HepG2 (cell line): ENCODE measurements around the gene TSGA10. TPM values are rescaled to one million over a fixed set of nuclear protein-coding genes. Genes with fewer than 3 reads are reported as not detected.
A peak's percentile ranks its signal among the peaks of the same experiment; 100 is the strongest.

Experiments
- ATF4 ChIP-seq, 2 experiments: fragments of 450-650 bp in 1 of 2; sonication (generic) in 1 of 2; formaldehyde crosslinking; IDR thresholded peaks; 2 replicates each; pipeline versions ENCODE4 v1.5.0 to v1.8.0; 2020 to 2022; ENCODE audit warnings: mild to moderate bottlenecking in 1 of 2, missing genetic modification reagents in 1 of 2
- CSRNP1 ChIP-seq: sonication (generic); formaldehyde crosslinking; IDR thresholded peaks from 2 replicates; pipeline ENCODE4 v1.8.1; 2023; ENCODE audit warnings: mild to moderate bottlenecking, missing genetic modification reagents
- DPF2 ChIP-seq: sonication (generic); formaldehyde crosslinking; IDR thresholded peaks from 2 replicates; pipeline ENCODE4 v1.4.0; 2020; ENCODE audit warnings: mild to moderate bottlenecking, low read depth, missing genetic modification reagents, borderline replicate concordance
- FOSL2 ChIP-seq: sonication (generic); formaldehyde crosslinking; IDR thresholded peaks from 2 replicates; pipeline ENCODE4 v1.4.0; 2020; ENCODE audit warnings: missing genetic modification reagents
- GABPB1 ChIP-seq: IDR thresholded peaks from 2 replicates; pipeline ENCODE4 v1.6.1; 2016; ENCODE audit warnings: mild to moderate bottlenecking, missing genetic modification reagents, moderate library complexity, missing compliant biosample characterization
- GATAD2A ChIP-seq: IDR thresholded peaks from 2 replicates; pipeline ENCODE4 v1.6.1; 2016
- GTF3A ChIP-seq: sonication (generic); formaldehyde crosslinking; conservative IDR thresholded peaks from 2 replicates; pipeline ENCODE4 v1.4.0; 2020; ENCODE audit warnings: mild to moderate bottlenecking, missing genetic modification reagents
- KLF9 ChIP-seq: IDR thresholded peaks from 2 replicates; pipeline ENCODE4 v1.6.1; 2016; ENCODE audit warnings: low read depth
- NCOA2 ChIP-seq: sonication (generic); formaldehyde crosslinking; IDR thresholded peaks from 2 replicates; pipeline ENCODE4 v1.8.0; 2022; ENCODE audit warnings: inconsistent platforms
- NFE2 ChIP-seq: sonication (generic); formaldehyde crosslinking; IDR thresholded peaks from 2 replicates; pipeline ENCODE4 v1.4.0; 2020; ENCODE audit warnings: missing genetic modification reagents
- NFE2L2 ChIP-seq: fragments of 150-350 bp; IDR thresholded peaks from 2 replicates; pipeline ENCODE4 v1.6.1; 2014; ENCODE audit warnings: low read length
- PHF8 ChIP-seq: sonication (generic); formaldehyde crosslinking; IDR thresholded peaks from 2 replicates; pipeline ENCODE4 v1.5.0; 2020; ENCODE audit warnings: missing genetic modification reagents
- TAF1 ChIP-seq: sonication (generic); formaldehyde crosslinking; IDR thresholded peaks from 2 replicates; pipeline ENCODE4 v1.4.0; 2020; ENCODE audit warnings: missing genetic modification reagents
- TRIM24 ChIP-seq: sonication (generic); formaldehyde crosslinking; IDR thresholded peaks from 2 replicates; pipeline ENCODE4 v1.8.0; 2022; ENCODE audit warnings: mild to moderate bottlenecking, missing genetic modification reagents
- ZFP62 ChIP-seq: sonication (generic); formaldehyde crosslinking; IDR thresholded peaks from 2 replicates; pipeline ENCODE4 v1.4.0; 2020; ENCODE audit warnings: missing genetic modification reagents
- ZMYM2 ChIP-seq: sonication (generic); formaldehyde crosslinking; IDR thresholded peaks from 2 replicates; pipeline ENCODE4 v1.8.0; 2022; ENCODE audit warnings: mild to moderate bottlenecking, missing genetic modification reagents
- ZNF136 ChIP-seq: sonication (generic); formaldehyde crosslinking; IDR thresholded peaks from 2 replicates; pipeline ENCODE4 v1.8.1; 2022; ENCODE audit warnings: low read depth, mild to moderate bottlenecking, moderate library complexity, missing genetic modification reagents
- ZNF234 ChIP-seq: sonication (generic); formaldehyde crosslinking; conservative IDR thresholded peaks from 2 replicates; pipeline ENCODE4 v1.5.1; 2020; ENCODE audit warnings: mild to moderate bottlenecking, missing genetic modification reagents
- ZNF44 ChIP-seq: sonication (generic); formaldehyde crosslinking; IDR thresholded peaks from 2 replicates; pipeline ENCODE4 v1.5.1; 2020; ENCODE audit warnings: mild to moderate bottlenecking, missing genetic modification reagents
- ZNF460 ChIP-seq: sonication (generic); formaldehyde crosslinking; IDR thresholded peaks from 2 replicates; pipeline ENCODE4 v1.5.1; 2020; ENCODE audit warnings: missing genetic modification reagents, mild to moderate bottlenecking, borderline replicate concordance
- ZNF468 ChIP-seq: sonication (generic); formaldehyde crosslinking; IDR thresholded peaks from 2 replicates; pipeline ENCODE4 v1.8.0; 2022; ENCODE audit warnings: mild to moderate bottlenecking, moderate library complexity, missing genetic modification reagents
- ZNF513 ChIP-seq: sonication (generic); formaldehyde crosslinking; conservative IDR thresholded peaks from 2 replicates; pipeline ENCODE4 v1.5.0; 2020; ENCODE audit warnings: missing genetic modification reagents
- ZNF530 ChIP-seq: sonication (generic); formaldehyde crosslinking; IDR thresholded peaks from 2 replicates; pipeline ENCODE4 v1.5.0; 2020; ENCODE audit warnings: low read depth, mild to moderate bottlenecking, missing genetic modification reagents
- ZNF558 ChIP-seq: sonication (generic); formaldehyde crosslinking; IDR thresholded peaks from 2 replicates; pipeline ENCODE4 v1.9.0; 2022; ENCODE audit warnings: mild to moderate bottlenecking, missing genetic modification reagents, borderline replicate concordance
- ZNF790 ChIP-seq: sonication (generic); formaldehyde crosslinking; IDR thresholded peaks from 2 replicates; pipeline ENCODE4 v1.8.0; 2022; ENCODE audit warnings: missing genetic modification reagents, mild to moderate bottlenecking, borderline replicate concordance
- ZSCAN20 ChIP-seq: sonication (generic); formaldehyde crosslinking; IDR thresholded peaks from 2 replicates; pipeline ENCODE4 v1.4.0; 2020; ENCODE audit warnings: missing genetic modification reagents, mild to moderate bottlenecking, borderline replicate concordance
- polyA plus RNA-seq, 8 experiments: library from polyadenylated mRNA; depleted of rRNA in 3 of 8; stranded (reverse) in 7 of 8; unstranded in 1 of 8; fragments of >200 nt; fragmentation: Illumina TruSeq in 4 of 8; extraction: Trizol in 4 of 8; gene quantifications; 2 replicates each; pipeline versions ENCODE4 v1.2.1 to v1.2.3, GENCODE V29; 2011 to 2016; ENCODE audit warnings: low read depth in 4 of 8, missing spikeins in 1 of 8, mixed read lengths in 1 of 8; ENCODE audit not compliant: insufficient read depth in 1 of 8
- total RNA-seq, 5 experiments: library from RNA; depleted of rRNA; stranded (reverse); fragments of >200 nt; fragmentation: Illumina TruSeq; extraction: Trizol; gene quantifications; 2 replicates each; pipeline ENCODE4 v1.2.3, GENCODE V29; 2016; ENCODE audit warnings: low read depth in 1 of 5
- TF ChIP-seq, protein P1 (sequence below): sonication (generic); formaldehyde crosslinking; IDR thresholded peaks from 2 replicates; pipeline ENCODE4 v1.4.0; 2020; ENCODE audit warnings: mild to moderate bottlenecking, missing genetic modification reagents

Gene TSGA10
- total and polyA plus RNA-seq, 2 of the 13 experiments (the other 11 are each of a cell fraction or from before 2014, with no cell fraction given) = 4.7 to 13.1 TPM

- TF ChIP-seq CSRNP1 (CRISPR knock-in tag) = peak; percentile 80
- no peak for TF ChIP-seq TRIM24
- peak; percentile 94; the same call in 1 of the 2 replicates for TF ChIP-seq ZNF558 (CRISPR knock-in tag)
- peak; percentile 100 for TF ChIP-seq ZNF44 (CRISPR knock-in tag)
- TF ChIP-seq ZNF468 (CRISPR knock-in tag) = 0 out of 2 replicates have a peak, but pooled peaks have one; percentile 49
- peak; percentile 74; the same call in 1 of the 2 replicates for TF ChIP-seq ZNF790 (CRISPR knock-in tag)
- TF ChIP-seq NFE2L2 = no peak; the same call in 1 of the 2 replicates
- TF ChIP-seq GATAD2A = peak; percentile 89
- TF ChIP-seq ZNF513 (CRISPR knock-in tag) = no peak
- TF ChIP-seq KLF9 = peak; percentile 80
- TF ChIP-seq, protein P1, sequence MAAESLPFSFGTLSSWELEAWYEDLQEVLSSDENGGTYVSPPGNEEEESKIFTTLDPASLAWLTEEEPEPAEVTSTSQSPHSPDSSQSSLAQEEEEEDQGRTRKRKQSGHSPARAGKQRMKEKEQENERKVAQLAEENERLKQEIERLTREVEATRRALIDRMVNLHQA (CRISPR knock-in tag) = no peak
- peak; percentile 76 for TF ChIP-seq NCOA2
- TF ChIP-seq TAF1 (CRISPR knock-in tag) = peak; percentile 98
- no peak for TF ChIP-seq NFE2
- no peak for TF ChIP-seq ZNF234 (CRISPR knock-in tag)
- TF ChIP-seq ZFP62 (CRISPR knock-in tag) = no peak
- no peak; the same call in 1 of the 2 replicates for TF ChIP-seq ZSCAN20 (CRISPR knock-in tag)
- TF ChIP-seq FOSL2 = peak; percentile 70
- TF ChIP-seq ATF4 (CRISPR knock-in tag; IDR thresholded peaks at IDR 0.05) = peak in 1 of 2 experiments; percentile 84; a peak in 2 of 4 replicates
- TF ChIP-seq ZMYM2 (CRISPR knock-in tag) = no peak; the same call in 1 of the 2 replicates
- TF ChIP-seq GABPB1 (CRISPR knock-in tag) = peak; percentile 97
- no peak for TF ChIP-seq ZNF530 (CRISPR knock-in tag)
- TF ChIP-seq DPF2 (CRISPR knock-in tag) = no peak
- peak; percentile 96 for TF ChIP-seq PHF8
- peak; percentile 41; the same call in 1 of the 2 replicates for TF ChIP-seq ZNF460 (CRISPR knock-in tag)
- TF ChIP-seq ZNF136 = peak; percentile 97; the same call in 1 of the 2 replicates
- 0 out of 2 replicates have a peak, but pooled peaks have one; percentile 80 for TF ChIP-seq GTF3A (CRISPR knock-in tag)
Measured at GRCh38 chr2:99180755-99181623, 26.2 kb upstream of the TSGA10 start, which contains the start of the genes MITD1 and MRPL30 (continued).
